Inferior parietal cortex (tissue), 1 donor: Measurements from ENCODE around the gene DLGAP1.
A peak's percentile ranks its signal among the peaks of the same experiment; 100 is the strongest.

Experiments used
- DNase-seq: peaks from one replicate; pipeline ENCODE4 v3.0.0-alpha.2; 2016; ENCODE audit errors: extremely low spot score

The DLGAP1 gene

DNA sequence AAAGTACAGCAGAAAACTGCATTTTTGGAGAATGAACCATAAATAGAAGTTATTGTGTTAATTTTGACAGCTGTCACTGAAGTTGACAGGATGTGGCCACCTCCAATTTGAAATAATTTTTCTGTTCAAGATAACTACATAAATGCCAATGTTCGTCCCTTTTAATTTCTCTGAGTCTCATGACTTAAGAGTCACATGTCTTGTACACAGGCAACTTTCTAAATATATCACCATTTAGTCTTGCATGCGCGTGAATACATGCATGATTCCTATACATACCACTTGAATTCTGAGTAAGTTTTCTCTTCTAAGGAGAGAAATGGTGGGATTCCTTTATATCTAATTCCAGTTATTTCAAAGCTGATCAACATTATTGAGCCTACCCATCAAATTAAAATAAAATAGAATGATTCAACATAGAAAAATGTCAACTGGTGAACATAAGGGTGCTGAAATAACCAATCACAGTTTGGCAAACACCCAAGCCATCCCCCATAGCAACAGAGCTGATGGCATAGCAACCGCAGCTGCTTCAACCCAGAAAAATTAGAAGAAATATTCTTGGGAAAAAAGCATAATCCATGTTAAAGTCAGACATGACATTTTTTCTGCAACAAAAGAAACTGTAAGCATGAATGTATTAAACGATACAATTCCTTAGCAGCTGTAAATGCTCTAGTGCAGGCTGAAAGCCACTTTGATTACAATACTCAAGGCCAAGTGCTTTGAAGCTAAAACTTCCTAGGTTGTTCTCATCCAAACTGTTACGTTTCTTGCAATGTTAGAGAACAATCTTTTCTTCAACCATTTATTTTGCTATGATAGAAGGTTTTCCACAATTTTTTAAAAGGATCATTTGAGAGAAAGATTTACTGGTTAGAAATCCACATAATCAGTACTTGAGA is 282.7 kb downstream of the DLGAP1 start:
- peak; percentile 48 for DNase-seq

DNA sequence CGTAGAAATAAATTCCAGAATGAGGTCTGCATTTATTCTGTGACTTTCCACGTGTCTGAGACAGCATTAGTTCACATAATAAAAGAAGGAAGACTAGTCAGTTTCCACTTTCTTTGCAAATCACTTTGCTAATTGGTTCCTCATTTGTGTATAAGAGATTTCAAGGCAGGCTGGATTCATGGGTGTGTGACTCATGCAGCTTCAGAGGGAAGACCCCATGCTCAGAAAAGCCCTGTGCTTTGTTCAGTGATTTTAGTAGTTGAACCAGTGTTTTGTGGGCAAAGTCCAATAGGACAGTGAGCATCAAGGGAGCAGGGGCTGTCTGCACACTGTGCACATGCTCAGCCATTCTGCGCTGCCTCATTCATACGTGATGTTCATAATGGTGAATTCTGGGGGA is 297.8 kb downstream of the DLGAP1 start:
- DNase-seq = no peak

- DNase-seq = peak; percentile 47
Measured at GRCh38 chr18:4146797-4147196, 308.3 kb downstream of the DLGAP1 start.

- no peak for DNase-seq
Measured at GRCh38 chr18:4144201-4144600, 310.9 kb downstream of the DLGAP1 start.

- no peak for DNase-seq
Measured at GRCh38 chr18:4143585-4143984, 311.5 kb downstream of the DLGAP1 start.

DNA sequence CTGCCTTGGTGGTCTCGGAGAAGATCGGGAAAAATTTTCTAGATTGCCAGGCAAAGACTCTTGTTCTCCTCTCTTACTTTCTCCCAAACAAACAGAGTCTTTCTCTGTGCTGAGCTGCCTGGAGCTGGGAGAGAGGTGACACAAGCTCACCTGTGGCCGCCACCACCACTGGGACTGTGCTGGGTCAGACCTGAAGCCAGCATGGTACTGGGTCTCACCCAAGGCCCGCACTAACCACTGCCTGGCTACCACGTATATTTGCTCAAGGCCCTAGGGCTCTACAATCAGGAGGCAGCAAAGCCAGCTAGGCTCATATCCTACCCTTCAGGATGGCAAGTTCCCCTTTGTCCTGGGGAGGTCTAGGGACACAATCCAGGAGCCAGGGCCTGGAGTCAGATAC is 312.2 kb downstream of the DLGAP1 start:
- no peak for DNase-seq

GRCh38 chr18:4134700-4135099 is 320.4 kb downstream of the DLGAP1 start:
- no peak for DNase-seq

GRCh38 chr18:4130734-4131719 is 324.1 kb downstream of the DLGAP1 start:
- no peak for DNase-seq

- no peak for DNase-seq
Measured at GRCh38 chr18:4126939-4127338, 328.2 kb downstream of the DLGAP1 start.

DNA sequence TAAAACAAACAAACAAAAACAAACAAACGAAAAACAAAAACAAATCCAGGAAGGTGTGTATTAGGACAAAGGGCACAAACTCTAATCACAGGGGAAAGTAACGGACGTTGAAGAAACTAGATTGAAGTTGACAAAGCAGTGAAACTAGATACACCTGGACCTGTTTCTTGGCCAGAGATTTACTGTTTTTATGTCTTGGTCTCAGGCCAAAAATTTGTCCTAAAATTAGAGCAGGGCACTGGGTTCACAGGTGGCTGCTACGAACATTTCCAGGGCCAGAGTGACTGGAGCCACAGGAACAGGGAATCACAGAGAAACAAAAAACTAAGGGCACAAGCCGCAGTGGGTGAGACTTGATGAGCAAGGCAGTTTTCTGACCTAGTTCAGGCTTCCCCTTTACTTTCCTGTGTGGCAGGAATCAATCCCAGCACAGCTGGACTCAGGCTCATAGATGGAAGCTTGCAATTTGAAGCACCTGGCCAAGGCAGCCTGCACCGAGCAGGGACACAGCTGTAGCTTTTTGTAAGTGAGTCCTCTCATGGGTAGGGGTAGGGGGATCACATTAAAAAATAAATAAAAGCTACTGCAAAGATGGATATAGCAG is 329.4 kb downstream of the DLGAP1 start:
- DNase-seq = no peak

DNA sequence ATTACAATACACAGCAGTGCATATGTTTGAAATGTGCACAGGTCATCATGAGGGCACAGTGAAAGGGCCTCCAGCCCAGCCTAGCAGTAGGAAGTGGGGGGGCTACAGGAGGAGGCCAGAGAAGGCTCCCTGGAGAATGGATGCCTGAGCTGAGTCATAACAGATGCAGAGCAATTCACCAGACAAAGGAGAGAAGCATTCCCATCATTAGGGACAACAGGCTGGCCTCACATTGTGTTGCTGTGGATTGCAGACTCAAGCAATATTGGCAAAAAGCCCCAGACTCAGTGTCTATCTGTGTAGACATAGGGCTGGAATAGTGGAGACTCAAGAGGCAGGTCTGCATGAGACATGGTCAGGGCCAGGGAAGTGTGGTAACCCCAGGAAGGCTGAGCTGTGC is 329.9 kb downstream of the DLGAP1 start:
- DNase-seq = no peak

DNA sequence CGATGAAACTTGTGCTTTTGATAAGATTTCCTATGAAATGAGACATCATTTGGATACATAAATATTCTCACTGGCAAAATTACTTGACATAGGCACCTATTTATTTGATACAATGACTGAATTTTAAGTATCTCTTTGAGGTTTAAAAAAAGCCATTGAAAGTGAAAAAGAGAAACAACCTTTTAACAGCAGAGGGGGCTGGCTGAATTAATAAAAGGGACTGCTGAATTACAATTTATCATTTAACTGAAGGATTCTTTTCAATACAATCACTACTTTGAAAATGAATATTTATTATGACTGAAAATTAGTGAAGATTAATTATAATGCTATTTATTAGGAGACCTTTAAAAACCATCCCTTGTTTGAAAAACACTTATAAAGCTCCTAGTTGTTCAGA is 335.3 kb downstream of the DLGAP1 start:
- DNase-seq = no peak

GRCh38 chr18:4119127-4119648 is 335.9 kb downstream of the DLGAP1 start:
- no peak for DNase-seq

GRCh38 chr18:4108016-4108415 is 347.1 kb downstream of the DLGAP1 start:
- no peak for DNase-seq

- DNase-seq = peak; percentile 67
Measured at GRCh38 chr18:4107049-4107467, 348.0 kb downstream of the DLGAP1 start.

DNA sequence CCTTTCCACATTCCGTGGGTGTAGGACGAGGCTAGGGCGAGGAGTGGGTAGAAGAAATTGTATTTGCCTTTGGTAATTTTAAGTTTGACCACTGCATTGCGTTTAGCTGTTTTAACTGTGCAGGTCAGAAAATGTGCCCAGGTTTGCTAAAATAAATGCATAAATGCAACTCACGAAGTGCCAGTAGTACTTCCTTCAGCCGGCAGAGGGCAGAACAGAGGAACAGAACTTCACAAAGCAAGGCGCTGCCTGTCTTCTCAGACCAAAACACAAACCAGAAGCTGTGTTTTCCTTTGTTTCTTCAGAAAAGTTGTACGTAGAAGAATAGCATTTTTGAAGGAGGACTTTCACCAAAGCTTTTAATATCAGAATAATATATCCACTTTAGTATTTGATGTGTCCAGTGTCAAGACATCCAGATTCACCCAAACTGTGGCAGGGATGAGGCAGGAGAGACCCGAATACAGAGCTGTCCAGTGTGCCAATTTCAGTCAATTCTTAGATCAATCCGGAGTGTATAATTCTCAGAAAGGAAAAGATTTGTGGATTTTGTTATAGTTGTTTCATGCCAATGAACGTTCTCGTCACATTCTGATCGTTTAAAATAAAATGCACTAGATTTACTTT is 348.6 kb downstream of the DLGAP1 start:
- DNase-seq = peak; percentile 93

GRCh38 chr18:4102901-4103300 is 352.2 kb downstream of the DLGAP1 start:
- no peak for DNase-seq

GRCh38 chr18:4101009-4101408 is 354.1 kb downstream of the DLGAP1 start:
- DNase-seq = no peak

DNA sequence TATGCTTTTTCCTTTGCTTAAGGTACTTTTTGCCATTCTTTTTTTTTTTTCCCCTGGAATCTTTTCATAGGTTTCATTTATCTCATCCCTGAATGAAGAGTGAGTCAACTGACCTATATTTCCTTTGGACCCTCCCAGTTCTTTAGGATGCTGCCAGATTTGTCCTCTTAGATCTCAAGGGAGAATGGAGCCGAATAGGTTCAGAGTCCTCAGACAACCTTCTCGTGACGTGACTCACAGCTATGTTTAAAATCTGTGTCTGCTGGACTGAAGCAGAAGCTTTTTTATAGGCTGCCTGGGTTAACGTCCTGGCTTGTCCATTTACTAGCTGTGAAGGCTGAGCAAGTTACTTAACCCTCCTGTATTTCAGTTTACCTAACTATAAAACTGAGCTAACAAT is 358.6 kb downstream of the DLGAP1 start:
- DNase-seq = no peak

DNA sequence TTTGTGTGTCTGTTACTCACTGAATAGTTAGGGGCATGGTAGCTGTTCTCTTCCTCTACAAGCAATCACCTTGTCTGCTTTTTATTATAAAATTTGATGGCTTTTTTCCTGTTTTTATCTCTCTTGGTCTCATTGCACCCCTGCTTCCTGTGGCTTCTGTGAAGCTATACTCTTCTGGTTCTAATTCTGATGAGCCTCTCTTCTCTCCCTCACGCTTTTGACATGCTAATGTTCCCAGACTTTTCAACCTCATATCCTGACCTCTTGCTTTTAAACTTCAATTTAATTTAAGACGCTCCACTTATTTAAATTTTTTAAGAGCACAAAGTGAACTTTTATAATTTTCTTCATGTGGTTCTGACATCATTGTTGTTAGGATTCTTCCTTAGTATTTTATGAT is 361.4 kb downstream of the DLGAP1 start:
- DNase-seq = no peak

GRCh38 chr18:4084382-4084900 is 370.7 kb downstream of the DLGAP1 start:
- DNase-seq = no peak
